NCI-H82 (cell line): ENCODE results near the gene DNAJC18.

Experiments
- DNase-seq: peaks from one replicate; lab custom pipeline; 2025; lab: John Stamatoyannopoulos, UW

DNAJC18 gene

DNA sequence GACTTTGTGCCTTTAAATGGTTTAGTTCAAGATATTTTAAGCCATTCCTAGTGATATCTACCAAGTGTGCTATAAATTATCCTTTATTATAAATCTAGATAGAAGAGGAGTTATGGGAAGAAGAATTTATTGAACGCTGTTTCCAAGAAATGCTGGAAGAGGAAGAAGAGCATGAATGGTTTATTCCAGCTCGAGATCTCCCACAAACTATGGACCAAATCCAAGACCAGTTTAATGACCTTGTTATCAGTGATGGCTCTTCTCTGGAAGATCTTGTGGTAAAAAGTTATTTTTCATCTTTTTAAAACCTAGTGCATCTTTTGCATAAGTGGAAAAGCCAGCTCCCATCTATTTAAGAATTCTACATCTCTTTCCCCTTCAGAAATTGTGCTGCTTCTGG, 74.9 kb downstream of the DNAJC18 start:
- no peak for DNase-seq

GRCh38 chr5:139363937-139364336, 75.4 kb downstream of the DNAJC18 start:
- DNase-seq: no peak

DNA sequence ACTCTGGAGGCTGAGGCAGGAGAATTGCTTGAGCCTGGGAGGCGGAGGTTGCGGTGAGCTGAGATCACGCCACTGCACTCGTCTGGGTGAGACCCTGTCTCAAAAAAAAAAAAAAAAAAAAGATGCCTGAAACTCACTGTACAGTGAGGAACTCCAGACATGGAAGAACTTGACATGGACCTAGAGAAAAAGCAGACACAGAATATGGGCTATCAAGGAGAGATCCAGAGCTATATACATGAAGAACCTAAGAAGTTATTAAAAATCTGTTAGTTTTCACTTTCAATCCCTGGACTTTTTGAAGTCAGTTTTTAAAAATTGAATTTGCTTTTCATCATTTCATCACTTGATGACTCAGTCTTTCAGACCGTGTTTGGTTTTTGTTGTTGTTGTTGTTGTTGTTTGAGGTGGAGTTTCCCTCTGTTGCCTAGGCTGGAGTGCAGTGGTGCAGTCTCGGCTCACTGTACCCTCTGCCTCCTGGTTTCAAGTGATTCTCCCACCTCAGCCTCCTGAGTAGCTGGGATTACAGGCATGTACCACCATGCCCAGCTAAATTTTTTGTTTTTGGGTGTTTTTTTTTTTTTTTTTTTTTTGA, 77.4 kb downstream of the DNAJC18 start:
- no peak for DNase-seq

DNA sequence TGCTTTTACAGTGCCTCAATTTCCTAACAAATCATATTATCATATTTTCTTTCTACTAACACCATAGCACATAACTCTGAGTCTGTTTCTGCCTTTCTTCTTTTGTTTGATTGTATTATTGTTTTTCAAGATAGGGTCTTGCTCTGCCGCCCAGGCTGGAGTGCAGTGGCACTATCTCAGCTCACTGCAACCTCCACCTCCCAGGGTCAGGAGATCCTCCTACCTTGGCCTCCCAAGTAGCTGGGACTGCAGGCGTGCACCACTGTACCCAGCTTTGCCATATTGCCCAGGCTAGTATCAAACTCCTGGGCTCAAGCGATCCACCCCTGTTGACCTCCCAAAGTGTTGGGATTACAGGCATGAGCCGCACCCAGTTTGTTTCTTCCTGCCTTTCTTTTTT, 78.9 kb downstream of the DNAJC18 start:
- no peak for DNase-seq
